Measurements from ENCODE around the gene MACROH2A1.

The MACROH2A1 gene

GRCh38 chr5:135340568-135340967, 58.5 kb downstream of the MACROH2A1 start:
- TF ChIP-seq, protein P1, sequence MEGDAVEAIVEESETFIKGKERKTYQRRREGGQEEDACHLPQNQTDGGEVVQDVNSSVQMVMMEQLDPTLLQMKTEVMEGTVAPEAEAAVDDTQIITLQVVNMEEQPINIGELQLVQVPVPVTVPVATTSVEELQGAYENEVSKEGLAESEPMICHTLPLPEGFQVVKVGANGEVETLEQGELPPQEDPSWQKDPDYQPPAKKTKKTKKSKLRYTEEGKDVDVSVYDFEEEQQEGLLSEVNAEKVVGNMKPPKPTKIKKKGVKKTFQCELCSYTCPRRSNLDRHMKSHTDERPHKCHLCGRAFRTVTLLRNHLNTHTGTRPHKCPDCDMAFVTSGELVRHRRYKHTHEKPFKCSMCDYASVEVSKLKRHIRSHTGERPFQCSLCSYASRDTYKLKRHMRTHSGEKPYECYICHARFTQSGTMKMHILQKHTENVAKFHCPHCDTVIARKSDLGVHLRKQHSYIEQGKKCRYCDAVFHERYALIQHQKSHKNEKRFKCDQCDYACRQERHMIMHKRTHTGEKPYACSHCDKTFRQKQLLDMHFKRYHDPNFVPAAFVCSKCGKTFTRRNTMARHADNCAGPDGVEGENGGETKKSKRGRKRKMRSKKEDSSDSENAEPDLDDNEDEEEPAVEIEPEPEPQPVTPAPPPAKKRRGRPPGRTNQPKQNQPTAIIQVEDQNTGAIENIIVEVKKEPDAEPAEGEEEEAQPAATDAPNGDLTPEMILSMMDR (IDR thresholded peaks at IDR 0.05; ENCODE audit: extremely low read depth, missing control alignments) = no peak
- no peak for DNase-seq (ENCODE audit: low spot score)

GRCh38 chr5:135339623-135340022, 59.4 kb downstream of the MACROH2A1 start:
- no peak for DNase-seq (ENCODE audit: low spot score)
- TF ChIP-seq, protein P1 (IDR thresholded peaks at IDR 0.05; ENCODE audit: extremely low read depth, missing control alignments) = no peak

DNA sequence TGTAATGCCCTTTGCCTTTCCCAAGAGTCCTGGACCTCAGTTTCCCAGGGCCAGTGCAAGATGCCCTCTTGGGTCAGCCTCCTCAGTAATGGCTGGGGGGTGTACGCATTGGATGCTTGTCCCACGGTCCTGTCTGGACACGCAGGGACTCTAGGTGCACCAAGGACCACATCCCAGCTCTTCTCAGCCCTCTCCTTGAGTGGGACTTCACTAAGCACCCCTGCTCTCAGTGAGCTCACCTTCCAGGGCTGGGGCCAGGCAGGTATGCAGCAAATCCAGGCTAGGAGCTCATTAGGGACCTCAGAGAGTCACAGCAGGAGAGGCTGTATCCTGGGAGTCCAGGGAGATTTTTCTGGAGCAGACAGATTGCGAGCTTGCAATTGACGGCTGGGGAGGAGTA, 59.8 kb downstream of the MACROH2A1 start:
- TF ChIP-seq, protein P1 (IDR thresholded peaks at IDR 0.05; ENCODE audit: extremely low read depth, missing control alignments) = no peak
- DNase-seq (ENCODE audit: low spot score) = no peak

- DNase-seq (ENCODE audit: low spot score) = no peak
- TF ChIP-seq, protein P1 (IDR thresholded peaks at IDR 0.05; ENCODE audit: extremely low read depth, missing control alignments) = no peak
Measured at GRCh38 chr5:135337064-135337463, 62.0 kb downstream of the MACROH2A1 start.

GRCh38 chr5:135335031-135335828, 63.8 kb downstream of the MACROH2A1 start:
- TF ChIP-seq, protein P1 (IDR thresholded peaks at IDR 0.05; ENCODE audit: extremely low read depth, missing control alignments) = no peak

DNA sequence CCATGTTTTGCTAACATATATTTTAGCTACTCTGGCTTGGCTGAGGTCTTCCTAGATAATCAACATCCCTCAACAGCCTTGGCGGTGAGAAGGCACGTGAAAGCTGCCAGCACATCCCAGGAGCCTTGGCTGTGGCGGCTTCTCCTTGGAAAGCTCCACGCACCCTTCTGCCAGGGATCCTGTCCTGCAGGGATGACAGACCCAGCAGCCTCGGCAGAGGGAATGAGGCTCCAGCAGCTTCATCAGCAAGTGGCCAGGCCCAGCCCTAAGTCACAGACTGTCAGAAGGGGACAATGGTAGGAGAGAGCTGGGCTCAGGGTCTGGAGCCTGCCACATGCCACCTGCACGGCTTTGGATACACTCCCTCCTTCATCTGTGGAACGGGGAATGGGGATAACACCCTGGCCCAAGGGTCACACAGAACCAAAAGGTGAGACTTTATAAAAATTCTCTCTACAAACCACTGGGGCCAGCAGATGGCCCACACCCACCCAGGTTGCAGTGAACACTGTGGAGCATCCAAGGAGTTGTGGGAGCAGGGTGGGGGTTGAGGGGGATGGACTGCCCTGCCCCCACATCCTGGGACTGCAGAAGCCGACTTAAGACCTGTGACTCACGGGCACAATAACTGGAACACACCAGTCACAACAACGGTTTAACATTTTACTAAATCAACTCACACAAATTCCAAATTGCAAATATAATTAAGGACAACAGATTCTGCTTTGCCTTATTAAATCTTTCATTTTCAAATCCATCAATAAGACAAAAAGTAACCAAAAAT, 65.1 kb downstream of the MACROH2A1 start:
- DNase-seq (ENCODE audit: low spot score) = no peak
- TF ChIP-seq, protein P1 (IDR thresholded peaks at IDR 0.05; ENCODE audit: extremely low read depth, missing control alignments) = no peak

More at GRCh38 chr5:135335031-135335828, 63.8 kb downstream of the MACROH2A1 start:
- DNase-seq (ENCODE audit: low spot score) = no peak

All from GM20000 (cell line).